ENCODE results near the gene CMTR1. TPM values are rescaled to one million over a fixed set of nuclear protein-coding genes. Genes with fewer than 3 reads are reported as not detected.

Gene CMTR1
- total and polyA plus RNA-seq, 3 experiments from 2014 or later: 25.8 to 54.3 (median 54.3) TPM

GRCh38 chr6:37426058-37426944, 6.7 kb upstream of the CMTR1 start:
- no peaks in the 10 kb centered on the region for H3K27me3 ChIP-seq (ENCODE audit: insufficient read depth, low read length, poor library complexity, severe bottlenecking)
- Mint-ChIP-seq H3K4me3 (no peak overlapping the region), H3K27me3 (peaks cover 10 to 20% of the 10 kb centered on the region in 2 donors), H3K9me3 (peaks cover 0 to 5% (median 2%) of the 10 kb centered on the region in 5 donors), H3K27ac (no peak overlapping the region), H3K4me1 (no peaks in the 10 kb centered on the region), H3K36me3 (peaks cover 0 to 1% (median 0%) of the 10 kb centered on the region in 3 donors)
- H3K4me3 ChIP-seq (ENCODE audit: low read length): no peak overlapping the region
- no peak for DNase-seq
- H3K4me1 ChIP-seq (ENCODE audit: insufficient read depth, low read length): no peaks in the 10 kb centered on the region
- H3K36me3 ChIP-seq (ENCODE audit: insufficient read depth, low read length): no peaks in the 10 kb centered on the region
- H3K27ac ChIP-seq (ENCODE audit: low read depth, low read length): no peak overlapping the region
- H3K9me3 ChIP-seq (ENCODE audit: low read length): no peaks in the 10 kb centered on the region
- ChIA-PET CTCF (no interaction called here), POLR2A (no interaction called here)

DNA sequence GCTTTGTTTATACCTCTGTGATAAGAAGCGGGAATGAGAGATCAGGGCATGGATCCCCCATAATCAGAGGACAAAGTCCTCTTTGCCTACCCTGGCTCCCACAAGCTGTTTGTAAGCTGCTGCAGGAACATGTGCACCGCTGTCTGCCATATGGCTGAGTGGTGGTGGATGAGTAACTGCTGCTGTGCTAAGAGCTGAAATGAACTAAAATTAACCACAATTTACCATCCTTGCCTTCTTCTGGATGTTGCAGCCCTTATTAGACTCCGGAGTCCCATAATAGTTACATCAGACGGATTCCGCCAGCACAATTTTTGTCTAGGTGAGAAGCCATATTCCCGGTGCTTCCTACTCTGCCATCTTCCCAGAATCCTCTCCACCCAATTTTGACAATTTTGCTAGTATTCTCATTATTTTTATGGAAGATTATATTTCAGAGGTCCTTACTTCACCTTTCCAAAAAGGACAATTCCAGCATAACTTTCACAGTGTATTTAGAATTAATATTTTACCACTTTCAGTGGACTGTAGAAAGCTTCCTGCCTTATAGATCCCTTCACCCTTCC, 6.0 kb upstream of the CMTR1 start:
- Histone ChIP-seq H3K4me1 (ENCODE audit: insufficient read depth, low read length) (no peaks in the 10 kb centered on the region), H3K27me3 (ENCODE audit: insufficient read depth, low read length, poor library complexity, severe bottlenecking) (no peaks in the 10 kb centered on the region), H3K36me3 (ENCODE audit: insufficient read depth, low read length) (no peaks in the 10 kb centered on the region), H3K9me3 (ENCODE audit: low read length) (no peaks in the 10 kb centered on the region), H3K27ac (ENCODE audit: low read depth, low read length) (no peak overlapping the region), H3K4me3 (ENCODE audit: low read length) (no peak overlapping the region)
- CTCF ChIA-PET: no interaction called here
- Mint-ChIP-seq H3K27me3 (peaks cover 10 to 20% of the 10 kb centered on the region in 2 donors), H3K36me3 (peaks cover 0 to 1% (median 0%) of the 10 kb centered on the region in 3 donors), H3K27ac (no peak overlapping the region), H3K4me1 (peaks cover 0 to 2% (median 1%) of the 10 kb centered on the region in 3 donors), H3K4me3 (no peak overlapping the region), H3K9me3 (peaks cover 0 to 5% (median 2%) of the 10 kb centered on the region in 5 donors)
- no peak for DNase-seq
- POLR2A ChIA-PET: no interaction called here

DNA sequence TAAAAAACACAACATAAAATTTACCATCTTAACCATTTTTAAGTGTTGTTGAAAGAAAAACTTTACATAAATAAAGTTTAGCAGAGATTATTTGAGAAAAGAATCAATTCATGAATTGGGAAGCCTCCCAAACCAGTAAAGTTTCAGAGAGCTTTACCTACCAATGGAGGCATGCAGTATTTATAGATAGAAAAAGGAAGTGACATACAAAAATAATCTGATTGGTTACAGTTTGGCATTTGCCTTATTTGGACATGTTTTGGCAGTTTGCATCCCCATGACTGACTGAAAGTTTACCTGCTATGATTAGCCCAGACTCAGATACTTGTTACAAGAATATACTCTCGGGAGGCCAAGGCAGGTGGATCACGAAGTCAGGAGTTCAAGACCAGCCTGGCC, 3.7 kb upstream of the CMTR1 start:
- peaks cover 0 to 7% (median 0%) of the 10 kb centered on the region in 3 donors for H3K36me3 Mint-ChIP-seq
- no peak overlapping the region for H3K27ac ChIP-seq (ENCODE audit: low read depth, low read length)
- H3K4me1 ChIP-seq (ENCODE audit: insufficient read depth, low read length): peaks cover 13% of the 10 kb centered on the region
- peak overlapping the region in 1 of 8 donors; percentile 4 for H3K27ac Mint-ChIP-seq
- POLR2A ChIA-PET: no interaction called here
- peaks cover 15 to 16% of the 10 kb centered on the region in 2 donors for H3K27me3 Mint-ChIP-seq
- no peak overlapping the region for H3K4me3 Mint-ChIP-seq
- H3K4me3 ChIP-seq (ENCODE audit: low read length): no peak overlapping the region
- peaks cover 0 to 5% (median 2%) of the 10 kb centered on the region in 5 donors for H3K9me3 Mint-ChIP-seq
- peaks cover 19 to 20% (median 19%) of the 10 kb centered on the region in 3 donors for H3K4me1 Mint-ChIP-seq
- no peak for DNase-seq
- CTCF ChIA-PET: no interaction called here
- H3K9me3 ChIP-seq (ENCODE audit: low read length): no peaks in the 10 kb centered on the region
- no peaks in the 10 kb centered on the region for H3K27me3 ChIP-seq (ENCODE audit: insufficient read depth, low read length, poor library complexity, severe bottlenecking)
- H3K36me3 ChIP-seq (ENCODE audit: insufficient read depth, low read length): no peaks in the 10 kb centered on the region

DNA sequence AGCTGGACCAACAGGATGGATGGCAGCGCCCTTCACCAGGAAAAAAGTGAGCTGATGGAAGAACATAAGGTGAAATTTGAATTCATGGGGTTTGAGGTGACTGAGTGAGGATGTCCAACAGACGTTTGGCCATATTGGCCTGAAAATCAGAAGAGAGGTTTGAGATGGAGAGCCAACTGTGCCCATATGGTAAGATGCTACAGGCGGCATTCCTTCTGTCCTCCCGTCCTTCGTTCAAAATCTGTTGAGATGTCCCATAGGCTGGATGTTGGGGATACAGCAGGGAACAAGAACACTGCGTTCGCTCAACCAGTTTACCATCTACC, 468 bp upstream of the CMTR1 start:
- no peaks in the 10 kb centered on the region for H3K9me3 ChIP-seq (ENCODE audit: low read length)
- peak overlapping the region; percentile 88 to 97 (median 94) for H3K4me3 Mint-ChIP-seq
- ChIA-PET CTCF (interaction anchor here (1.1 to 1.2 kb wide), 3 partner anchors 53 to 107 kb away, joined by 3 to 7 read pairs (median 4); no protein-coding TSS in a partner anchor), POLR2A (interaction anchor here (0.5 to 2.1 kb wide), 3 partner anchors 11 to 1271 kb away, joined by 3 to 13 read pairs (median 5); no protein-coding TSS in a partner anchor)
- peak overlapping the region; percentile 79 for H3K4me3 ChIP-seq (ENCODE audit: low read length)
- H3K4me1 Mint-ChIP-seq: peaks cover 31 to 47% (median 47%) of the 10 kb centered on the region in 3 donors
- peaks cover 0 to 29% (median 11%) of the 10 kb centered on the region in 3 donors for H3K36me3 Mint-ChIP-seq
- peaks cover 11 to 13% of the 10 kb centered on the region in 2 donors for H3K27me3 Mint-ChIP-seq
- H3K4me1 ChIP-seq (ENCODE audit: insufficient read depth, low read length): peaks cover 22% of the 10 kb centered on the region
- H3K27me3 ChIP-seq (ENCODE audit: insufficient read depth, low read length, poor library complexity, severe bottlenecking): no peaks in the 10 kb centered on the region
- H3K36me3 ChIP-seq (ENCODE audit: insufficient read depth, low read length): peaks cover 13% of the 10 kb centered on the region
- peak overlapping the region; percentile 91 to 99 (median 96) for H3K27ac Mint-ChIP-seq
- peaks cover 0 to 5% (median 2%) of the 10 kb centered on the region in 5 donors for H3K9me3 Mint-ChIP-seq
- DNase-seq: no peak
- H3K27ac ChIP-seq (ENCODE audit: low read depth, low read length): peak overlapping the region; percentile 83

DNA sequence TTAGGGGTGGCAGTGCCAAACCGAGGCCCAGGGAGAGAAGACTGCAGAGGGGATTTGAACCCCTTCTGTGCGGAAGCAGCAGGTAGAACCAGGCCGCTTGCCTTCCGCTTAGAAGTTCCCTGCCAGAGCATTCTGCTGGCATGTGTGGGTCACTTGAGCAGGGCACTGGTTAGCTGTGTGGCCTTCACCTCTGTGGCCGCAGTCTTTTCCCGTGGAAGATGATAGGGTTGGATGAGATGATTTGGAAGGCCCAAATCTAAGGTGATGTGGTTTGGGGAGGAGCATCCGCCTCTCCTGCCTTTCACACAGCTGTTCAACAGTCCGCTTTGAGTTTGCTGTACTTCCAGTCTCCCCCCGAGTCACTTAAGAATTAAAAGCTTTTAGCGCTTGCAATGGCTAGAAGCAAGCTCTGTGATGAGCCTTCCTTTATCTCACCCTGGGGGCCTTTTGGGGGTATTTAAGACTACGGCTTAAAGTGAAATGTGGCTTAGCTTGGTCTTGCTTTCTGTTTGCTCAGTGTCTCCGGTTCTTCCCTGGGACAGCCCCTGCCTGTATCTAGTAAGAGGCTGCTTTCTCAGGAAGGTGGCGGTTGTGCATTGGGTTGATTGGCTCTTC, 743 bp downstream of the CMTR1 start:
- H3K9me3 Mint-ChIP-seq: peaks cover 0 to 3% (median 2%) of the 10 kb centered on the region in 5 donors
- peaks cover 0 to 41% (median 19%) of the 10 kb centered on the region in 3 donors for H3K36me3 Mint-ChIP-seq
- peak overlapping the region; percentile 88 to 97 (median 94) for H3K4me3 Mint-ChIP-seq
- POLR2A ChIA-PET: interaction anchor here (1.0 to 2.1 kb wide), 3 partner anchors 10 to 83 kb away, joined by 3 to 13 read pairs (median 3); no protein-coding TSS in a partner anchor
- H3K27ac Mint-ChIP-seq: peak overlapping the region; percentile 94 to 99 (median 97)
- Histone ChIP-seq H3K4me3 (ENCODE audit: low read length) (peak overlapping the region; percentile 79), H3K9me3 (ENCODE audit: low read length) (no peaks in the 10 kb centered on the region), H3K4me1 (ENCODE audit: insufficient read depth, low read length) (peaks cover 22% of the 10 kb centered on the region), H3K27ac (ENCODE audit: low read depth, low read length) (peak overlapping the region; percentile 83), H3K36me3 (ENCODE audit: insufficient read depth, low read length) (peaks cover 24% of the 10 kb centered on the region), H3K27me3 (ENCODE audit: insufficient read depth, low read length, poor library complexity, severe bottlenecking) (no peaks in the 10 kb centered on the region)
- CTCF ChIA-PET: interaction anchor here (0.9 to 1.2 kb wide), 4 partner anchors 13 to 108 kb away, joined by 3 to 7 read pairs (median 4); no protein-coding TSS in a partner anchor
- H3K27me3 Mint-ChIP-seq: peaks cover 4 to 6% of the 10 kb centered on the region in 2 donors
- DNase-seq: peak; percentile 5 to 54 (median 32)
- H3K4me1 Mint-ChIP-seq: peaks cover 39 to 57% (median 56%) of the 10 kb centered on the region in 3 donors

DNA sequence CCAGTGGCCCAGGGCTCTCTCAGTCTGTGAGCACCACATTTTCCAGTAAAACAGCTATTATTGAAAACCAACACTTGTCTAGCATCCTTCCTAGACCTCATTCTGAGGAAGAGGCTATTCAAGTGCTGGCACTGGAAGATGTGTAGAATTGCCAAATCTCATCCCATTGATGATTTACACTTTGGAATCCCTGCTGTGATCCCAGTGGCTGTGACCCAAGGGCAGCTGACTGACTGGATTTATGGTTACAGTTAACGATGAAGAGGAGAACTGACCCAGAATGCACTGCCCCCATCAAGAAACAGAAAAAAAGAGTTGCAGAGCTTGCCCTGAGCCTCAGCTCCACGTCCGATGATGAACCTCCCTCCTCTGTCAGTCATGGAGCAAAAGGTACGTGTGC, 2.4 kb downstream of the CMTR1 start:
- no peaks in the 10 kb centered on the region for H3K9me3 Mint-ChIP-seq
- Histone ChIP-seq H3K4me3 (ENCODE audit: low read length) (no peak overlapping the region), H3K9me3 (ENCODE audit: low read length) (no peaks in the 10 kb centered on the region), H3K4me1 (ENCODE audit: insufficient read depth, low read length) (peaks cover 27% of the 10 kb centered on the region), H3K27me3 (ENCODE audit: insufficient read depth, low read length, poor library complexity, severe bottlenecking) (no peaks in the 10 kb centered on the region), H3K36me3 (ENCODE audit: insufficient read depth, low read length) (peaks cover 31% of the 10 kb centered on the region), H3K27ac (ENCODE audit: low read depth, low read length) (no peak overlapping the region)
- peak overlapping the region in 4 of 7 donors; percentile 13 to 94 (median 64) for H3K4me3 Mint-ChIP-seq
- H3K27ac Mint-ChIP-seq: peak overlapping the region in 4 of 8 donors; percentile 45 to 94 (median 72)
- peaks cover 0 to 58% (median 21%) of the 10 kb centered on the region in 3 donors for H3K36me3 Mint-ChIP-seq
- CTCF ChIA-PET: no interaction called here
- H3K4me1 Mint-ChIP-seq: peaks cover 47 to 71% (median 66%) of the 10 kb centered on the region in 3 donors
- POLR2A ChIA-PET: no interaction called here
- H3K27me3 Mint-ChIP-seq: peaks cover 0 to 6% of the 10 kb centered on the region in 2 donors
- DNase-seq: no peak

GRCh38 chr6:37435816-37436215, 2.8 kb downstream of the CMTR1 start:
- CTCF ChIA-PET: no interaction called here
- Histone ChIP-seq H3K4me3 (ENCODE audit: low read length) (no peak overlapping the region), H3K27ac (ENCODE audit: low read depth, low read length) (no peak overlapping the region), H3K9me3 (ENCODE audit: low read length) (no peaks in the 10 kb centered on the region), H3K4me1 (ENCODE audit: insufficient read depth, low read length) (peaks cover 27% of the 10 kb centered on the region), H3K36me3 (ENCODE audit: insufficient read depth, low read length) (peaks cover 31% of the 10 kb centered on the region), H3K27me3 (ENCODE audit: insufficient read depth, low read length, poor library complexity, severe bottlenecking) (no peaks in the 10 kb centered on the region)
- Mint-ChIP-seq H3K36me3 (peaks cover 0 to 62% (median 21%) of the 10 kb centered on the region in 3 donors), H3K27ac (peak overlapping the region in 4 of 8 donors; percentile 45 to 94 (median 72)), H3K27me3 (peaks cover 0 to 6% of the 10 kb centered on the region in 2 donors), H3K4me3 (peak overlapping the region in 4 of 7 donors; percentile 13 to 88 (median 35)), H3K4me1 (peaks cover 47 to 76% (median 70%) of the 10 kb centered on the region in 3 donors), H3K9me3 (no peaks in the 10 kb centered on the region)
- DNase-seq: no peak
- POLR2A ChIA-PET: no interaction called here
